IPS-15b (cell line): Measurements from ENCODE around the gene POTEF.
A peak's percentile ranks its signal among the peaks of the same experiment; 100 is the strongest.
"Not testable (repeated sequence)": the region's sequence is repeated elsewhere in the genome, so short reads cannot be mapped to it uniquely, and the experiment has no call there.

Experiments
- H3K27me3 ChIP-seq: one replicate; pipeline ENCODE4 v1.6.1; 2013; ENCODE audit warnings: low read length; ENCODE audit not compliant: control insufficient read depth, insufficient read depth
- H3K36me3 ChIP-seq: one replicate; pipeline ENCODE4 v1.6.1; 2013; ENCODE audit warnings: low read length; ENCODE audit not compliant: control insufficient read depth, insufficient read depth
- H3K4me1 ChIP-seq: one replicate; pipeline ENCODE4 v1.6.1; 2013; ENCODE audit warnings: mild to moderate bottlenecking, low read length; ENCODE audit not compliant: control insufficient read depth, insufficient read depth
- H3K4me3 ChIP-seq: one replicate; pipeline ENCODE4 v1.5.1; 2013; ENCODE audit warnings: low read depth, low read length
- H3K9ac ChIP-seq: one replicate; pipeline ENCODE4 v1.6.1; 2013; ENCODE audit warnings: low read depth, mild to moderate bottlenecking, low read length
- H3K9me3 ChIP-seq: one replicate; pipeline ENCODE4 v1.6.1; 2013; ENCODE audit warnings: mild to moderate bottlenecking, low read length; ENCODE audit not compliant: control insufficient read depth, insufficient read depth

POTEF gene

GRCh38 chr2:130151145-130151512, 22.1 kb upstream of the POTEF start:
- H3K9ac ChIP-seq, H3K4me3 ChIP-seq, H3K27me3 ChIP-seq, H3K9me3 ChIP-seq, H3K4me1 ChIP-seq: not testable (repeated sequence)
- peaks cover 31% of the 10 kb centered on the region for H3K36me3 ChIP-seq

GRCh38 chr2:130150181-130151144, 21.4 kb upstream of the POTEF start:
- H3K36me3 ChIP-seq: peaks cover 26% of the 10 kb centered on the region
- no peak overlapping the region for H3K9ac ChIP-seq
- H3K4me3 ChIP-seq: no peak overlapping the region
- no peaks in the 10 kb centered on the region for H3K27me3 ChIP-seq
- no peaks in the 10 kb centered on the region for H3K9me3 ChIP-seq
- no peaks in the 10 kb centered on the region for H3K4me1 ChIP-seq

GRCh38 chr2:130148515-130148914, 19.5 kb upstream of the POTEF start:
- H3K27me3 ChIP-seq, H3K4me3 ChIP-seq, H3K9me3 ChIP-seq, H3K9ac ChIP-seq, H3K4me1 ChIP-seq: not testable (repeated sequence)
- H3K36me3 ChIP-seq: peaks cover 16% of the 10 kb centered on the region

GRCh38 chr2:130145006-130145414, 16.0 kb upstream of the POTEF start, which contains the start of gene CCDC74B:
TSS of gene CCDC74B (minus strand) at chr2:130145112. CDS start at chr2:130144996, 116 bp downstream.
- H3K36me3 ChIP-seq, H3K9me3 ChIP-seq, H3K9ac ChIP-seq, H3K27me3 ChIP-seq, H3K4me1 ChIP-seq: not testable (repeated sequence)
- H3K4me3 ChIP-seq: peak within 1 kb of the TSS; percentile 26

GRCh38 chr2:130143266-130144039, 14.4 kb upstream of the POTEF start:
- not testable (repeated sequence) for H3K4me1 ChIP-seq, H3K9ac ChIP-seq, H3K27me3 ChIP-seq, H3K36me3 ChIP-seq, H3K9me3 ChIP-seq
- peak overlapping the region; percentile 26 for H3K4me3 ChIP-seq

- not testable (repeated sequence) for H3K4me3 ChIP-seq, H3K9ac ChIP-seq, H3K27me3 ChIP-seq, H3K9me3 ChIP-seq, H3K4me1 ChIP-seq, H3K36me3 ChIP-seq
Observed at GRCh38 chr2:130142396-130143265, 13.6 kb upstream of the POTEF start.

- H3K9ac ChIP-seq, H3K27me3 ChIP-seq, H3K4me3 ChIP-seq, H3K9me3 ChIP-seq, H3K4me1 ChIP-seq, H3K36me3 ChIP-seq: not testable (repeated sequence)
Observed at GRCh38 chr2:130141645-130142370, 12.8 kb upstream of the POTEF start.

- H3K4me1 ChIP-seq, H3K27me3 ChIP-seq, H3K9me3 ChIP-seq, H3K9ac ChIP-seq, H3K36me3 ChIP-seq, H3K4me3 ChIP-seq: not testable (repeated sequence)
Observed at GRCh38 chr2:130141002-130141401, 12.0 kb upstream of the POTEF start.

GRCh38 chr2:130140516-130140915, 11.5 kb upstream of the POTEF start:
- not testable (repeated sequence) for H3K9me3 ChIP-seq, H3K4me3 ChIP-seq, H3K9ac ChIP-seq, H3K4me1 ChIP-seq, H3K36me3 ChIP-seq, H3K27me3 ChIP-seq

GRCh38 chr2:130139331-130140280, 10.6 kb upstream of the POTEF start:
- not testable (repeated sequence) for H3K9me3 ChIP-seq, H3K9ac ChIP-seq, H3K36me3 ChIP-seq, H3K27me3 ChIP-seq, H3K4me1 ChIP-seq, H3K4me3 ChIP-seq
